HepG2 (cell line): ENCODE data around the gene SNRNP48. TPM values are rescaled to one million over a fixed set of nuclear protein-coding genes. Genes with fewer than 3 reads are reported as not detected.
A peak's percentile ranks its signal among the peaks of the same experiment; 100 is the strongest.

ENCODE experiments used
- BCL6 ChIP-seq: IDR thresholded peaks from 2 replicates; pipeline ENCODE4 v1.6.1; 2016; ENCODE audit warnings: missing genetic modification reagents, missing compliant biosample characterization
- HNRNPK ChIP-seq: fragments of 200-400 bp; formaldehyde crosslinking; IDR thresholded peaks from 2 replicates; pipeline ENCODE4 v1.6.1; 2018; ENCODE audit warnings: low read length, low read depth, moderate library complexity, mild to moderate bottlenecking; ENCODE audit not compliant: poor library complexity, severe bottlenecking
- MAFK ChIP-seq, 2 experiments: IDR thresholded peaks in 1 of 2; conservative IDR thresholded peaks in 1 of 2; 2 replicates each; pipeline ENCODE4 v1.6.1; 2011; ENCODE audit warnings: improper control_type of control experiment in 2 of 2, low read length in 2 of 2
- MYPOP ChIP-seq: sonication (generic); formaldehyde crosslinking; IDR thresholded peaks from 2 replicates; pipeline ENCODE4 v1.8.1; 2023; ENCODE audit warnings: mild to moderate bottlenecking, moderate library complexity, missing genetic modification reagents
- NCOA5 ChIP-seq: sonication (generic); formaldehyde crosslinking; IDR thresholded peaks from 2 replicates; pipeline ENCODE4 v1.4.0; 2020; ENCODE audit warnings: missing genetic modification reagents
- NRL ChIP-seq: sonication (generic); formaldehyde crosslinking; IDR thresholded peaks from 2 replicates; pipeline ENCODE4 v1.5.0; 2020; ENCODE audit warnings: missing genetic modification reagents, mild to moderate bottlenecking, moderate library complexity, borderline replicate concordance
- RAD21 ChIP-seq: fragments of 450-650 bp; formaldehyde crosslinking; IDR thresholded peaks from 2 replicates; pipeline ENCODE4 v1.5.0; 2020; ENCODE audit warnings: mild to moderate bottlenecking
- SRY ChIP-seq: sonication (generic); formaldehyde crosslinking; IDR thresholded peaks from 2 replicates; pipeline ENCODE4 v1.8.0; 2022; ENCODE audit warnings: mild to moderate bottlenecking, missing genetic modification reagents
- TARDBP ChIP-seq: sonication (generic); formaldehyde crosslinking; IDR thresholded peaks from 2 replicates; pipeline ENCODE4 v1.8.0; 2022; ENCODE audit warnings: mild to moderate bottlenecking, missing genetic modification reagents
- TFE3 ChIP-seq: IDR thresholded peaks from 2 replicates; pipeline ENCODE4 v1.6.1; 2016
- ZNF280B ChIP-seq: sonication (generic); formaldehyde crosslinking; IDR thresholded peaks from 2 replicates; pipeline ENCODE4 v1.5.0; 2020; ENCODE audit warnings: missing genetic modification reagents, mild to moderate bottlenecking, borderline replicate concordance
- ZNF589 ChIP-seq: sonication (generic); formaldehyde crosslinking; conservative IDR thresholded peaks from 2 replicates; pipeline ENCODE4 v1.8.0; 2022; ENCODE audit warnings: mild to moderate bottlenecking, moderate library complexity, missing genetic modification reagents
- polyA plus RNA-seq, 8 experiments: library from polyadenylated mRNA; depleted of rRNA in 3 of 8; stranded (reverse) in 7 of 8; unstranded in 1 of 8; fragments of >200 nt; fragmentation: Illumina TruSeq in 4 of 8; extraction: Trizol in 4 of 8; gene quantifications; 2 replicates each; pipeline versions ENCODE4 v1.2.1 to v1.2.3, GENCODE V29; 2011 to 2016; ENCODE audit warnings: low read depth in 4 of 8, missing spikeins in 1 of 8, mixed read lengths in 1 of 8; ENCODE audit not compliant: insufficient read depth in 1 of 8
- total RNA-seq, 5 experiments: library from RNA; depleted of rRNA; stranded (reverse); fragments of >200 nt; fragmentation: Illumina TruSeq; extraction: Trizol; gene quantifications; 2 replicates each; pipeline ENCODE4 v1.2.3, GENCODE V29; 2016; ENCODE audit warnings: low read depth in 1 of 5
- TF ChIP-seq, protein P1 (sequence below): sonication (generic); formaldehyde crosslinking; IDR thresholded peaks from 2 replicates; pipeline ENCODE4 v1.5.0; 2020; ENCODE audit warnings: missing genetic modification reagents
- TF ChIP-seq, protein P2 (sequence below): sonication (generic); formaldehyde crosslinking; IDR thresholded peaks from 2 replicates; pipeline ENCODE4 v1.5.0; 2020; ENCODE audit warnings: mild to moderate bottlenecking, missing genetic modification reagents

Gene SNRNP48
- total and polyA plus RNA-seq, 2 of the 13 experiments (the other 11 are each of a cell fraction or from before 2014, with no cell fraction given): 17.5 to 47.5 TPM

DNA sequence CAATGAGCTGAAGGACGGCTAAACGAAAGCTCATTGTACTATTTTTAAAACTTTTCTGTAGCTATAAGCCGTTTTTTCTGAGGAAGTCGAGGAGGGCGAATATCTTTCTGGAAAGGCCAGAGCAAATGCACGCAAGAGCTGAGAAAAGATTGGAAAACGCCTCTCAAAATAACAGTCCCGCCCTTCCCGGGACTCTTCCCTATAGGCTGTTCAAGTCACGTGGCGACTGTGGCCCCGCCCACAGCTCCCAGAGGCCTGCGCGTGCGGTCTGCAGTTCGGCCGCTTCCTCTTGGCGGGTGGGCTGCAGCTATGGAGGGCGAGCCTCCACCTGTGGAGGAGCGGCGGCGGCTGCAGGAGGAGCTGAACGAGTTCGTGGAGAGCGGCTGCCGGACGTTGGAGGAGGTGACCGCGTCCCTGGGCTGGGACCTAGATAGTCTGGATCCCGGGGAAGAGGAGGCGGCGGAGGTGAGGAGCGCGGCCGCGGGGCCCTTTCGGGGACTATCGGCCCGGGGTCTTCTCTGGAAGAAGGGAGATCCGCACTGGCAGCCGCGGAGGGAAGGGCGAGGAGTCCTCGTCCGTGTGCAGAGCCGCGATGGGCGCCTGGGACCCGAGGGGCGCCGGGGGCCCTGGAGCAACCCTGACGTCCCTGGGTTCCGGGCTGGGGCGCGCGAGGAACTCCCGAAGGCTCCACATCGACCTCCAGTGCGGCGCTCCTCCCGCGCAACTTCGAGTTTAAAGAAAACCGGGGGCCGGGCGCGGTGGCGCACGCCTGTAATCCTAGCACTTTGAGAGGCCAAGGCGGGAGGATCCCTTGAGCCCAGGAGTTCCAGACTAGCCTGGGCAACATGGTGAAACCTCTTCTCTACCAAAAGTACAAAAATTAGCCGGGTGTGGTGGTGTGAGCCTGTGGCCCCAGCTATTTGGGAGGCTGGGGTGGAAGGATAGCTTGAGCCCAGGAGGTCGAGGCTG is at the start of gene SNRNP48 (continued):
- TF ChIP-seq MAFK (conservative IDR thresholded peaks at IDR 0.05 in 1 of 2, IDR thresholded peaks at IDR 0.05 in 1 of 2; ENCODE audit: low read length in 2 of 2) (no peak), SRY (no peak), MYPOP (CRISPR knock-in tag) (peak; percentile 59), TFE3 (CRISPR knock-in tag) (peak; percentile 85), NRL (peak; percentile 74), HNRNPK (no peak), NCOA5 (no peak), RAD21 (no peak), ZNF589 (0 out of 2 replicates have a peak, but pooled peaks have one; percentile 83), BCL6 (CRISPR knock-in tag) (peak; percentile 61), ZNF280B (CRISPR knock-in tag) (peak; percentile 81; the same call in 1 of the 2 replicates), TARDBP (CRISPR knock-in tag) (peak; percentile 57; the same call in 1 of the 2 replicates)
- TF ChIP-seq, protein P1, sequence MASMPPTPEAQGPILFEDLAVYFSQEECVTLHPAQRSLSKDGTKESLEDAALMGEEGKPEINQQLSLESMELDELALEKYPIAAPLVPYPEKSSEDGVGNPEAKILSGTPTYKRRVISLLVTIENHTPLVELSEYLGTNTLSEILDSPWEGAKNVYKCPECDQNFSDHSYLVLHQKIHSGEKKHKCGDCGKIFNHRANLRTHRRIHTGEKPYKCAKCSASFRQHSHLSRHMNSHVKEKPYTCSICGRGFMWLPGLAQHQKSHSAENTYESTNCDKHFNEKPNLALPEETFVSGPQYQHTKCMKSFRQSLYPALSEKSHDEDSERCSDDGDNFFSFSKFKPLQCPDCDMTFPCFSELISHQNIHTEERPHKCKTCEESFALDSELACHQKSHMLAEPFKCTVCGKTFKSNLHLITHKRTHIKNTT (CRISPR knock-in tag): no peak
- TF ChIP-seq, protein P2, sequence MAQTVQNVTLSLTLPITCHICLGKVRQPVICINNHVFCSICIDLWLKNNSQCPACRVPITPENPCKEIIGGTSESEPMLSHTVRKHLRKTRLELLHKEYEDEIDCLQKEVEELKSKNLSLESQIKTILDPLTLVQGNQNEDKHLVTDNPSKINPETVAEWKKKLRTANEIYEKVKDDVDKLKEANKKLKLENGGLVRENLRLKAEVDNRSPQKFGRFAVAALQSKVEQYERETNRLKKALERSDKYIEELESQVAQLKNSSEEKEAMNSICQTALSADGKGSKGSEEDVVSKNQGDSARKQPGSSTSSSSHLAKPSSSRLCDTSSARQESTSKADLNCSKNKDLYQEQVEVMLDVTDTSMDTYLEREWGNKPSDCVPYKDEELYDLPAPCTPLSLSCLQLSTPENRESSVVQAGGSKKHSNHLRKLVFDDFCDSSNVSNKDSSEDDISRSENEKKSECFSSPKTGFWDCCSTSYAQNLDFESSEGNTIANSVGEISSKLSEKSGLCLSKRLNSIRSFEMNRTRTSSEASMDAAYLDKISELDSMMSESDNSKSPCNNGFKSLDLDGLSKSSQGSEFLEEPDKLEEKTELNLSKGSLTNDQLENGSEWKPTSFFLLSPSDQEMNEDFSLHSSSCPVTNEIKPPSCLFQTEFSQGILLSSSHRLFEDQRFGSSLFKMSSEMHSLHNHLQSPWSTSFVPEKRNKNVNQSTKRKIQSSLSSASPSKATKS (CRISPR knock-in tag): peak; percentile 86; the same call in 1 of the 2 replicates
